CD14-positive monocyte (primary cell): ENCODE results near the gene ZC2HC1C. TPM values are rescaled to one million over a fixed set of nuclear protein-coding genes. Genes with fewer than 3 reads are reported as not detected.
A peak's percentile ranks its signal among the peaks of the same experiment; 100 is the strongest.

Experiments used
- DNase-seq, 3 donors: peaks; one replicate each; pipeline ENCODE4 v3.0.0-alpha.2; 2011 to 2022
- H2AFZ ChIP-seq: 2 replicates; pipeline ENCODE4 v1.6.0; 2012; ENCODE audit warnings: mild to moderate bottlenecking, low read depth, low read length, inconsistent platforms; ENCODE audit not compliant: insufficient read depth, poor library complexity, severe bottlenecking
- H3K27ac ChIP-seq, 2 donors: 1 replicate in 1 of 2; 2 replicates in 1 of 2; pipeline ENCODE4 v1.5.1; 2012 to 2013; ENCODE audit warnings: low read length in 2 of 2, control low read depth in 1 of 2, inconsistent platforms in 1 of 2, low read depth in 1 of 2, mild to moderate bottlenecking in 1 of 2
- H3K27me3 ChIP-seq, 2 donors: one replicate each; pipeline versions ENCODE4 v1.6.0 to v1.6.1; 2011 to 2013; ENCODE audit warnings: low read length in 2 of 2; ENCODE audit not compliant: control insufficient read depth in 2 of 2, insufficient read depth in 2 of 2
- H3K36me3 ChIP-seq, 2 donors: replicated peaks in 1 of 2; 1 replicate in 1 of 2; 2 replicates in 1 of 2; pipeline versions ENCODE4 v1.5.1 to v1.6.1; 2012 to 2013; ENCODE audit warnings: low read length in 2 of 2, control low read depth in 1 of 2, inconsistent platforms in 1 of 2, mild to moderate bottlenecking in 1 of 2; ENCODE audit not compliant: insufficient read depth in 2 of 2, control insufficient read depth in 1 of 2
- H3K4me1 ChIP-seq, 2 donors: 1 replicate in 1 of 2; 2 replicates in 1 of 2; pipeline versions ENCODE4 v1.5.1 to v1.6.1; 2012 to 2013; ENCODE audit warnings: low read length in 2 of 2, control low read depth in 1 of 2, inconsistent platforms in 1 of 2, mild to moderate bottlenecking in 1 of 2, moderate library complexity in 1 of 2; ENCODE audit not compliant: insufficient read depth in 2 of 2, control insufficient read depth in 1 of 2
- H3K4me2 ChIP-seq: replicated peaks from 2 replicates; pipeline ENCODE3; 2012; ENCODE audit warnings: low read length, moderate library complexity, mild to moderate bottlenecking; ENCODE audit not compliant: poor library complexity, severe bottlenecking; ENCODE audit errors: extremely low read depth
- H3K4me3 ChIP-seq, 3 experiments: fragments of 200-600 bp in 1 of 3; sonication (generic) in 1 of 3; replicated peaks in 1 of 3; 1 replicate in 2 of 3; 2 replicates in 1 of 3; pipeline ENCODE4 v1.5.1; 2011 to 2013; ENCODE audit warnings: low read length in 3 of 3, mild to moderate bottlenecking in 3 of 3, control low read depth in 2 of 3, low read depth in 2 of 3, inconsistent platforms in 1 of 3, moderate library complexity in 1 of 3
- H3K79me2 ChIP-seq: 2 replicates; pipeline ENCODE4 v1.6.0; 2012; ENCODE audit warnings: mild to moderate bottlenecking, control low read depth, inconsistent platforms, low read length, moderate library complexity; ENCODE audit not compliant: insufficient read depth
- H3K9ac ChIP-seq: 2 replicates; pipeline ENCODE4 v1.6.0; 2017; ENCODE audit warnings: low read length, mild to moderate bottlenecking; ENCODE audit not compliant: insufficient read depth, poor library complexity, severe bottlenecking
- H3K9me3 ChIP-seq, 2 donors: replicated peaks in 1 of 2; 1 replicate in 1 of 2; 2 replicates in 1 of 2; pipeline versions ENCODE4 v1.5.1 to v1.6.1; 2012 to 2013; ENCODE audit warnings: low read length in 2 of 2, control low read depth in 1 of 2; ENCODE audit not compliant: control insufficient read depth in 1 of 2, insufficient read depth in 1 of 2
- H4K20me1 ChIP-seq: 2 replicates; pipeline ENCODE4 v1.6.0; 2012; ENCODE audit warnings: mild to moderate bottlenecking, low read length, control low read depth, moderate library complexity; ENCODE audit not compliant: insufficient read depth
- H3K27ac Mint-ChIP-seq, 7 donors: one replicate each; pipeline ENCODE4 v1.8.0; 2020; ENCODE audit warnings: mild to moderate bottlenecking in 7 of 7, mixed read lengths in 7 of 7, moderate library complexity in 6 of 7, inconsistent platforms in 2 of 7
- H3K27me3 Mint-ChIP-seq, 3 donors: one replicate each; pipeline ENCODE4 v1.8.0; 2021 to 2022; ENCODE audit warnings: low read depth in 3 of 3, mild to moderate bottlenecking in 3 of 3, mixed read lengths in 3 of 3, moderate library complexity in 3 of 3, inconsistent platforms in 1 of 3
- H3K36me3 Mint-ChIP-seq, 2 donors: one replicate each; pipeline ENCODE4 v1.8.0; 2020; ENCODE audit warnings: mixed read lengths in 2 of 2, inconsistent platforms in 1 of 2, mild to moderate bottlenecking in 1 of 2
- H3K4me1 Mint-ChIP-seq: one replicate; pipeline ENCODE4 v1.8.0; 2020; ENCODE audit warnings: mild to moderate bottlenecking, mixed read lengths
- H3K4me3 Mint-ChIP-seq, 2 donors: one replicate each; pipeline ENCODE4 v1.8.0; 2020; ENCODE audit warnings: mild to moderate bottlenecking in 2 of 2, mixed read lengths in 2 of 2, moderate library complexity in 1 of 2
- H3K9me3 Mint-ChIP-seq, 7 donors: one replicate each; pipeline ENCODE4 v1.8.0; 2020 to 2022; ENCODE audit warnings: mixed read lengths in 7 of 7, mild to moderate bottlenecking in 6 of 7, moderate library complexity in 6 of 7, inconsistent platforms in 2 of 7
- WGBS: methylation state at CpG from one replicate; pipeline ENCODE4 v1.1.5; 2013; ENCODE audit warnings: missing lambda C conversion rate; ENCODE audit not compliant: insufficient coverage; 5-methylcytosine and 5-hydroxymethylcytosine counted together
- intact Hi-C, 2 donors: fragments of 100-400 bp; cut with micrococcal nuclease; formaldehyde crosslinking; loops; one replicate each; pipeline versions ENCODE4 v1.15.0 to v1.15.1; 2023
- polyA plus RNA-seq, 3 donors: library from polyadenylated mRNA; depleted of rRNA in 1 of 3; unstranded in 2 of 3; stranded (reverse) in 1 of 3; fragments of 300-500 nt in 2 of 3; fragments of >200 nt in 1 of 3; fragmentation: Illumina TruSeq in 2 of 3; gene quantifications; 1 replicate in 2 of 3; 2 replicates in 1 of 3; pipeline ENCODE4 v1.2.3, GENCODE V29; 2012 to 2021
- TF ChIP-seq, protein P1 (sequence below): fragments of 200-600 bp; IDR thresholded peaks from one replicate; pipeline ENCODE4 v1.8.0; 2022; ENCODE audit warnings: antibody characterized with exemption, mild to moderate bottlenecking

Gene ZC2HC1C
- polyA plus RNA-seq, 3 donors, result 0.08 TPM; not detected in 2

DNA sequence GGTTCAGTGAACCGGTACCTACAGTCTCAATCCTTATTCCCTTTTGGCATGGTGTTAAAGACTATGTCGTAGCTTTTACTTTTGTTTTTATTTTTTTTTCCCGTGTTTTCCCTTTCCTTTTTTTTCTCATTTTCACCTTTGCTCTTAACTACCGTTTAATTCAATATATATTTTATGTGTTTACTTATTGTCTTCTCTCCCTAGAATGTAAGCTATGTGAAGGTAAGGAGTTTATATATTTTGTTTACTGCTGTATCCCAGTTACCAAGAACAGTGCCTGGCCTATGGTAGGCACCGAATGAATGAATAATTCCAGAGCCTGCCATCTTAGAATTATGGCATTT, 17.9 kb upstream of the ZC2HC1C start:
- peak overlapping the region; percentile 84 for H3K4me2 ChIP-seq
- peak overlapping the region; percentile 88 for H2AFZ ChIP-seq
- H3K79me2 ChIP-seq, result peaks cover 20% of the 10 kb centered on the region
- Mint-ChIP-seq H3K4me1 (peaks cover 43% of the 10 kb centered on the region), H3K27ac (peak overlapping the region in 6 of 7 donors; percentile 68 to 98 (median 96)), H3K4me3 (peak overlapping the region; percentile 91 to 97), H3K36me3 (peaks cover 8 to 14% of the 10 kb centered on the region in 2 donors), H3K9me3 (no peaks in the 10 kb centered on the region), H3K27me3 (no peaks in the 10 kb centered on the region)
- WGBS, result 43% methylated on average over 2 of the region's 5 CpGs
- H3K9ac ChIP-seq, result peak overlapping the region; percentile 84
- H3K9me3 ChIP-seq, result no peaks in the 10 kb centered on the region
- intact Hi-C loops, result no loop called here
- H3K36me3 ChIP-seq, result no peaks in the 10 kb centered on the region
- peak overlapping the region in 1 of 2 donors; percentile 85 for H3K27ac ChIP-seq
- H4K20me1 ChIP-seq, result no peaks in the 10 kb centered on the region
- TF ChIP-seq, protein P1, sequence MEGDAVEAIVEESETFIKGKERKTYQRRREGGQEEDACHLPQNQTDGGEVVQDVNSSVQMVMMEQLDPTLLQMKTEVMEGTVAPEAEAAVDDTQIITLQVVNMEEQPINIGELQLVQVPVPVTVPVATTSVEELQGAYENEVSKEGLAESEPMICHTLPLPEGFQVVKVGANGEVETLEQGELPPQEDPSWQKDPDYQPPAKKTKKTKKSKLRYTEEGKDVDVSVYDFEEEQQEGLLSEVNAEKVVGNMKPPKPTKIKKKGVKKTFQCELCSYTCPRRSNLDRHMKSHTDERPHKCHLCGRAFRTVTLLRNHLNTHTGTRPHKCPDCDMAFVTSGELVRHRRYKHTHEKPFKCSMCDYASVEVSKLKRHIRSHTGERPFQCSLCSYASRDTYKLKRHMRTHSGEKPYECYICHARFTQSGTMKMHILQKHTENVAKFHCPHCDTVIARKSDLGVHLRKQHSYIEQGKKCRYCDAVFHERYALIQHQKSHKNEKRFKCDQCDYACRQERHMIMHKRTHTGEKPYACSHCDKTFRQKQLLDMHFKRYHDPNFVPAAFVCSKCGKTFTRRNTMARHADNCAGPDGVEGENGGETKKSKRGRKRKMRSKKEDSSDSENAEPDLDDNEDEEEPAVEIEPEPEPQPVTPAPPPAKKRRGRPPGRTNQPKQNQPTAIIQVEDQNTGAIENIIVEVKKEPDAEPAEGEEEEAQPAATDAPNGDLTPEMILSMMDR, result no peak
- no peak for DNase-seq
- H3K4me1 ChIP-seq, result peaks cover 29 to 43% of the 10 kb centered on the region in 2 donors
- peak overlapping the region; percentile 67 to 81 (median 75) for H3K4me3 ChIP-seq
- no peaks in the 10 kb centered on the region for H3K27me3 ChIP-seq

DNA sequence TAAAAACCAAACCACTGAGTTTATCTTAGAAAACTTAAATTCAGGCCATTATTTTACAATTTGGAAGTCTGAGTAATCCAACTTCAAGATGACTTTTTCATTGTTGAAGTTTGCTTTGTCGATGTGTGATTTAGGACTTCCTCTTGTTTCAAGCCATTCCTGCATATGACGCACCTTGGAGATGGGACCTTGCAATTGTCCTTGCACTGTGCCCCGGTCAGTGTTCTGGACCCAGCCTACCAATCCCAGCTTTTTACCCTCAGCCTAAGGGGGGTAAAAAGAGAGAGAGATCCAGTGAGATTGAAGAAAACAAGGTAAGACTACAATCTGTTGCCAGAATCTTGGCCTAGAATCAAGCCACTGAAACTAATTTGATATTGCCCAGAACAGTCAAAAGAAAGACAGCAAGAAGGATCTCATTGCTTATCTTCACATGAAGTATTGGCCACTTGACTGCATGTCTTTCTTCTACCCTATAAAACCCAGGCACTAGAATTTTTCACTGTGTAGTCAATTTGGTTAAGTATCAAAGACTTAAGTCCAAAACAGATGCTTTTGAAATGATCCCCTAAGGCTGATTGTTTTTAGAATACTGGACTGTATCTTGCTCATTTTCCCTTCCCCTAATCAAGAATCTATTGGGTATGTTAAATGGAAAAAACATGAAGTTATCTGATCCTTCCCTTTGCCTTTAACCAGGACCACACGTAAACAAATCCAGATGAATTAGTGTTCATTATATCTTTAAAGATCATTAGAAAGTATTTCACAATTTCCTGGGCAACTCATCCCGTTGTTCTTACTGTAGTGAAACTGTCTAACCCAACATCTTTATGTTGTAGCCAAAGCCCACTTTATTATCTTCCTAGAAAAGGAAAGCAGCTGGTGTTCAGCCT, 15.8 kb upstream of the ZC2HC1C start:
- intact Hi-C loops, result no loop called here
- H3K4me2 ChIP-seq, result no peak overlapping the region
- WGBS, result 71% methylated on average over 1 of the region's 5 CpGs
- H3K9ac ChIP-seq, result no peak overlapping the region
- H3K4me1 ChIP-seq, result peaks cover 25 to 41% of the 10 kb centered on the region in 2 donors
- no peaks in the 10 kb centered on the region for H3K9me3 ChIP-seq
- H3K27me3 Mint-ChIP-seq, result no peaks in the 10 kb centered on the region
- no peaks in the 10 kb centered on the region for H3K9me3 Mint-ChIP-seq
- H3K27ac ChIP-seq, result no peak overlapping the region
- no peaks in the 10 kb centered on the region for H4K20me1 ChIP-seq
- H3K79me2 ChIP-seq, result peaks cover 8% of the 10 kb centered on the region
- H3K4me1 Mint-ChIP-seq, result peaks cover 40% of the 10 kb centered on the region
- peak overlapping the region in 1 of 7 donors; percentile 7 for H3K27ac Mint-ChIP-seq
- no peaks in the 10 kb centered on the region for H3K36me3 ChIP-seq
- peaks cover 6 to 15% of the 10 kb centered on the region in 2 donors for H3K36me3 Mint-ChIP-seq
- no peak for DNase-seq
- no peak overlapping the region for H3K4me3 ChIP-seq
- TF ChIP-seq, protein P1, result no peak
- H3K27me3 ChIP-seq, result no peaks in the 10 kb centered on the region
- H2AFZ ChIP-seq, result no peak overlapping the region
- H3K4me3 Mint-ChIP-seq, result no peak overlapping the region
